ENCODE measurements around the gene TDRD7.

Gene TDRD7, protein sequence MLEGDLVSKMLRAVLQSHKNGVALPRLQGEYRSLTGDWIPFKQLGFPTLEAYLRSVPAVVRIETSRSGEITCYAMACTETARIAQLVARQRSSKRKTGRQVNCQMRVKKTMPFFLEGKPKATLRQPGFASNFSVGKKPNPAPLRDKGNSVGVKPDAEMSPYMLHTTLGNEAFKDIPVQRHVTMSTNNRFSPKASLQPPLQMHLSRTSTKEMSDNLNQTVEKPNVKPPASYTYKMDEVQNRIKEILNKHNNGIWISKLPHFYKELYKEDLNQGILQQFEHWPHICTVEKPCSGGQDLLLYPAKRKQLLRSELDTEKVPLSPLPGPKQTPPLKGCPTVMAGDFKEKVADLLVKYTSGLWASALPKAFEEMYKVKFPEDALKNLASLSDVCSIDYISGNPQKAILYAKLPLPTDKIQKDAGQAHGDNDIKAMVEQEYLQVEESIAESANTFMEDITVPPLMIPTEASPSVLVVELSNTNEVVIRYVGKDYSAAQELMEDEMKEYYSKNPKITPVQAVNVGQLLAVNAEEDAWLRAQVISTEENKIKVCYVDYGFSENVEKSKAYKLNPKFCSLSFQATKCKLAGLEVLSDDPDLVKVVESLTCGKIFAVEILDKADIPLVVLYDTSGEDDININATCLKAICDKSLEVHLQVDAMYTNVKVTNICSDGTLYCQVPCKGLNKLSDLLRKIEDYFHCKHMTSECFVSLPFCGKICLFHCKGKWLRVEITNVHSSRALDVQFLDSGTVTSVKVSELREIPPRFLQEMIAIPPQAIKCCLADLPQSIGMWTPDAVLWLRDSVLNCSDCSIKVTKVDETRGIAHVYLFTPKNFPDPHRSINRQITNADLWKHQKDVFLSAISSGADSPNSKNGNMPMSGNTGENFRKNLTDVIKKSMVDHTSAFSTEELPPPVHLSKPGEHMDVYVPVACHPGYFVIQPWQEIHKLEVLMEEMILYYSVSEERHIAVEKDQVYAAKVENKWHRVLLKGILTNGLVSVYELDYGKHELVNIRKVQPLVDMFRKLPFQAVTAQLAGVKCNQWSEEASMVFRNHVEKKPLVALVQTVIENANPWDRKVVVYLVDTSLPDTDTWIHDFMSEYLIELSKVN

DNA sequence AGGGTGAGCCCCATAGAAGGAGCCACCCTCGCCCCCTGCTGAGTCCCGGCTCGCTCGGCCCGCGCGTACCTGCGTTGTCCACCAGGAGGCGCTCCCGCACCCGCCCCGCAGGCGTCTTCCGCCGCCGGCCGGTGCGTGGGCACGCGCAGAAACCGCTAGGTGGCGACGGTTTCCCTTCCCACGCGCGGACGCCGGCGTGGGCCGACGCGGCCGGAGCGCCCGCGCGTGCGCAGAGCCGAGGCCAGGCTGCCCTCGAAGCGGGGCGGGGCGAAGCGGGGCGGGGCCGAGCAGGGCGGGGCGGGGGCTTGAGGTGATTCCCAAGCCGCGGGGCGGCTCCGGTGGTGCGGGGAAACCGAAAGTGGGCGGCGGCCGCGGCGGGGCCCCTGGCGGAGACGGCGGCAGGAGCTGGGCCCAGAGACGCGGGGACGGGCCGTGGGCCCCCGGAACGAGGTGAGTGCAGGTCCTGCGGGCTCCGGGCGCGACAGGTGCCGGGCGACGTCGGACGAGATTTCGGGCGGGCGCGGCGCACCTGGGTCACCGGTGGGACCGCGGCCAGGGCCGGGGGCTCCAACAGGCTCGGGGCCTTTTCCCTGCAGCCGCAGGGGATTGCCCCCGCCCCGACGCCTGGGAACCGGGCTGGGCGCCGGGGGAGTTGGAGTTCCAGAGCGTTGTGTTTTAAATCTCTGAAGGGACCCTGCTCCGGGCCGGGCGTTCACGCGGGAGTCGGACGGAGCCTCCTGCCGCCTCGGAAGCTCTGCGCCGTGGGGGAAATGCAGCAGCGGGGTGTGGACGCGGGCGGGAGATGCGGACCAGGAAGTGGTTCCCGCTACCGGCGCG, at the start of gene TDRD7:
Gene TDRD7, plus strand, starts transcription at position 308 of the 837 bp plus-strand sequence. CDS start 16,370 bp downstream, outside the sequence.
- DNase-seq = peak; percentile 83

DNA sequence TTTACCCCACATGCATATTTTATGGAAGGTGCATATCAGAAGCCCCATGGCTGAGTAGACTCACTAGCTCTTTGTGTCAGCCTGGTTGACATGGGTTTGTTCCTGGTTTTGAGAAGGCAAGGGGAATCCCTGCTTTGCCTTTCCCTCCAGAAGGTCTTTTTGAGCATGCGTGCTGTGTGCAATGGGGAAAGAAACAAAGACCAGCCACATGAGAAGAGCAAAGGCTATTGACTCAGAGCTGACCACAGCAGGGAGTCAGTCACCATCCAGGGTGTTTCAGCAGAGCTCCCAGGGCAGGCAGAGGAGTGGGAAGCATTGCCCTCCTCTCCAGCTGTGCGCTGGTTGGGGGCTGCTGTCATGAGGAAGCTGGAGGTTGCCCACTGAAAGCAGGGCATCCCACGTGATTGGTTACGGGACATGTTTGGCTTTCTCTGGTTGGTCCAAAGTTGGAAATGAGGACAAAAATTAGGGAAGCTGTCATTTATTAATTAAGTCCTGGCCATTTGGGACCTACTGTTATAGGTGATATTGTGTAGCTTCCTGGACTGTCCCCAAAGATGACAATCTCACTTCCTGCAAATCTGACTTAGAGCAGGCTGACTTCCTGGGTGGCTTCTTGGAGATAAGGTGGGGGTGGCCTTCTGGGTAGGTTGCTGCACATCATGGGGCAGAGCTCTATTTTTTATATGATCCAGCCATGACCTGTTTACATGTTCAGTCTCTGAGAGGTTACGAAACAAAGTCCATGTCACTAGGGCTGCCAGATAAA, 48.9 kb upstream of the TDRD7 start:
- no peak for DNase-seq

DNA sequence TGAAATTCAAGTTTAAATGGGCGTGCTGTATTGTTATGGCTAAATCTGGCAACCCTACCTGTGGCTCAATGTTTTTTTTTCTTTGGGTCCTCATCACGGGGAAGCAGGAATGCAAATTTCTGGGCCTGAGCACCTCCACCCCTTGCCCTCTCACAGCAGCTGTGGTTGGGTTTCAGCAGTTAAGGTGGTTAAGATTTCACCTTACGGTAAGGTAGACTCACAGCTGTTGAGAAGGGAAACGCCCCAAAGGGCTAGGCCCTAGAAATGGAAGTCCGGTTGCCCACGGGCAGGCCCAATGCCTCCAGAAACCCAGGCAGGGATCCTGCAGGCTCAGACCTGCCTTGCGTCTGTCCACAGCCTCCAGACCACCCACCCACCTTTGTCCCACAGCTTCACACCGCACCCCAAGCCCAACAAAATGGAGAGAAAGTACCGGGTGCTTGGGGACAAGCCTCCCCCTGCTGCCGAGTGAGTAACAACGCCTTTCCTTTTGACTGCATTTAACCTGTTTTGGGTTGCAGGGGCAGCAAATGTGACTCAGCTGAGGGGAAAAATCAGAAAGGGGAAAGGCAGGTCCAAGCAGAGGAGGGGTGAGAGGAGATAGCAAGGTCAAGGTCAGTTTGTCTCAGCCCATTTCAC, 48.1 kb upstream of the TDRD7 start:
- no peak for DNase-seq

DNA sequence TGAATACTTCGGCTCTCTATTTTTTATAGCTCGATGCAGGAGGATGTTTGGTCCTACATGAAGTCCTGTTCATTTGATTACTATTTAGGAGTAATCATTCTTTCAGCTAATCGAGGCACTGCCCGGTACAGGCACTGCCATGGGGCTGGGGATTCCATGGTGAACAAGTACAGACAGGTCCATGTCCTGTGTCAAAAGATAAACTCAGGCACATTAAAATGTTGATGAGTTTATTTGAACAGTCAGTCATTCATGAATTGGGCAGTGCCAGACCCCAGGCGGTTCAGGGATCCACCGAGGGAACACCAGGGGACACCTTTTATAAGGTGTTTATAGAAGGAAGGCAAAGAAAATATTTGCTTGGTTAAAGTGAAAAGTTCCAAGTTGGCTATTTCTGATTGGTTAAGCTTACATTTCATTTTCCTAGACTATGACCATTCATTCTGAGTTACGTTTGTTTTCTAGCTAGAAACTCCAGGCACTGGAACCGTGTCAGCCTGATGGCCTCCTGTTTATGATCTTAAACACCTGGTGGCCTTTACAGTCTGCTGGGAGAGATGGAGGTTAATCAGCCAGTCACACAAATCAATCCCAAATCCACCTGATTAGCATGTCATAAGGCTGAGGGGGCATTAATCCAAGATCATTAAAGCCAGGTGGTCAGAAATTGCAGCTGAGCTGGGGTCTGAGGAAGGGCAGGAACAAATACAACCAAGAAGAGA, 47.0 kb upstream of the TDRD7 start:
- no peak for DNase-seq

DNA sequence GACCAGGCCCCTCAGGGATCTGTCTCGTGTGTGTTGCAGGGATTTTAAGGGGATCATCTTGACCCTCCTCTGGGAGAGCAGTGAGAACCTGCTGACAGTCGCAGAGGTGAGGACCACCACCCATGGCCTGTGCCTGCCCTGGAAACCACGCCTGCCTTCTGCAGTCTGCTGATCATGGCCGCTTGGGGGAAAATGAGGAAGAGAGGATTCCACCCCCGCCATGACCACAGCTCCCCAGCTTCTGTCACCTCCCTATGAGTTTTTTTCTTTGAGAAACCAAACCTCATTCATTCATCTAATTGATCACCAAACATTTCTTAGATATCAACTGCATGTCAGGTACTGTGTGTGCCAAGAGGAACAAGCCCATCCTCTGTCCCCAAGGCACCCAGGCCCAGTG, 46.3 kb upstream of the TDRD7 start:
- DNase-seq = no peak

DNA sequence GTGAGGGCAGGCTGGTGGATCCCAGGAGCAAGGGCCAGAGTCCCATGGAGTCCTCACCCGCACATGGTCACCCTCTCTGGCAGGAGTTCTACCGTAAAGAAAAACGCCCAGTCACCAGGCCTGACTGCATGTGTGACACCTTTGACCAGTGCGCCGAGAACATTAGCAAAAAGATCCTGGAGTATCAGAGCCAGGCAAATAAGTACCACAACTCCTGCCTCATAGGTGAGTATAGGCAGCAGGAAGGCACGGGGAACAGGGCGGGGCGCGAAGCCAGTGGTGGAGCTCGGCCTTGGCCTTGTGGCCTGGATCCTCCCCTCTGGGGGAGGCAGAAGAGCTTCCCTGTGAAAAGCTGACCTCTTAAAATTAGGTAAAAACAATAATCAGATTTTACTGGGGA, 45.4 kb upstream of the TDRD7 start:
- DNase-seq = no peak

DNA sequence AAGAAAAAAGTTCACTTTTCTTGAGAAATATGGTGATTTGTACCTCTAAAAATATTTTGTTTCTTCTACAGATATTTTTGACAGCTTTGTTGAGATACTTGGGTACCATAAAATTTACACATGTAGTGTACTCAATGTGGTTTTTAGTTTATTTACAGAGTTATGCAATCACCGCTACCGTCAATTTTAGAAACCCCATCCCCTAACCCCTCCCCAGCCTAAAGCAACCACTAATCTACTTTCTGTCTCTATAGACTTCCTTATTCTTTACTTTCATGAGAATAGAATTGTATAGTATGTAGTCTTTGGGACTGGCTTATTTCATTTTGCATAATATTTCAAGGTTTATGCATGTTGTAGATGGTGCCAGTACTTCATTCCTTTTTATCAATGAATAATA, 45.0 kb upstream of the TDRD7 start:
- no peak for DNase-seq

DNA sequence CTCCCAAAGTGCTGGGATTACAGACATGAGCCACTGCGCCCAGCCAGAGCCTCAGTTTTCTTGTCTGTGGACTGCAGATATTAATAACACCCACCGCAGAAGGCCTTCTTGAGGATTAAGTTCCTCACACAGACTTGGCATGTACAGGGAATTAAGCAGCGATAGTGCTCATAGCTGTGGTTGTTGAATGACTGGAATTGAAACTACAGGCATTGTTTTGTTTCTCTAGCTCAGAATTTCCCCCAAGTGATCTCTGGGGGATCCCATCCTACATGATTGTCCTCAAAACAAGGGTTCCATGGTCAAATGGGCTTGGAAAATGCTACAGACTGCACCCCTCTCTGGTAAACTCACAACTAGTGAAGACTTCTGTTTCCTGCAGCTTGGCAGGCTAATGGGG, 44.2 kb upstream of the TDRD7 start:
- DNase-seq = no peak

DNA sequence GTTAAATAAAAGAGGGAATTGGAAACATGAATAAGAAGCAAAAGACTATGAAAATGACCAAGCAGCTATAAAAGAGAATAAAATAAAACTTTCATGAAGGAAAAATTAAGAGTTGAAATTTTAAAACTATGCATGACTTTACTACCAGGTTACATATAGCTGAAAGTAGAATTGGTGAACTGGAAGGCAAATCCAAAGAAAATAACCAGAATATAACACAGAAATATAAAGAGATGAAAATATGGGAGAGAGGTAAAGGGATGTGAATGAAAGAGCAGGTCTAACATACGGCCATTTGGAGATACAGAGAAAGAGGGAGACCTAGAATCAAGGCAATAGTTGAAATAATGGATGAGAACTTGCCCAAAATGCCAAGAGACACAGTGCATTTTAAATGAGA, 42.9 kb upstream of the TDRD7 start:
- no peak for DNase-seq

DNA sequence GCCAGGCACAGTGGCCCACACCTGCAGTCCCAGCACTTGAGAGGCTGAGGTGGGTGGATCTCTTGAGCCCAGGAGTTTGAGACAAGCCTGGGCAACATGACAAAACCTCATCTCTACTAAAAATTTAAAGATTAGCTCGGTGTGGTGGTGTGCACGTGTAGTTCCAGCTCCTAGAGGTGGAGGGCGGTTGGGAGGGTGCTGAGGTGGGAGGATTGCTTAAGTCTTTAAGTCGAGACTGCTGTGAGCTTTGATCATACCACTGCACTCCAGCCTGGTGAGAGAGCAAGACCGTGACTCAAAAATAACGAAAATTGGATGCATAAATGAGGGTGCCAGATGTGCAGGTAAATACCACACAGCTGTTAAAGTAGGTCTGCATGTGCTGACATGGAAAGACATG, 39.3 kb upstream of the TDRD7 start:
- no peak for DNase-seq

DNA sequence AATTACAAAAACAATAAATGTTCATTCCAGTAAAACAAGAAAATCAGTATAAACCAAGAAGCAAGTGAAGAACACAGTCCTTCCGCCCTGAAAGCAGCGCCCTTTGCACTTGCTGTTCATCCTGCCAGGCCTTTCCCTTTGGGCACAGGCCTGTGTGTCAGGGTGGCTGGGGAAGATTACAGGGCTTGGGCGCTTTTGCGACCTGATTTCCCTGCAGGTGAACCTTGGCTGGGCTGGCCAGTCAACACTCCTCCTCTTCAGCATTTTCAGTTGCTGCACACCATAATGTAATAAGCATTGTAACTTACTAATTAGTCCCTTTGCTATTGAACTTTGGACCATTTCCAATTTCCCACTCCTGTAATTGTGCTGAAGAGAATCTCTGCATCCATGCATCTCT, 38.6 kb upstream of the TDRD7 start:
- no peak for DNase-seq

DNA sequence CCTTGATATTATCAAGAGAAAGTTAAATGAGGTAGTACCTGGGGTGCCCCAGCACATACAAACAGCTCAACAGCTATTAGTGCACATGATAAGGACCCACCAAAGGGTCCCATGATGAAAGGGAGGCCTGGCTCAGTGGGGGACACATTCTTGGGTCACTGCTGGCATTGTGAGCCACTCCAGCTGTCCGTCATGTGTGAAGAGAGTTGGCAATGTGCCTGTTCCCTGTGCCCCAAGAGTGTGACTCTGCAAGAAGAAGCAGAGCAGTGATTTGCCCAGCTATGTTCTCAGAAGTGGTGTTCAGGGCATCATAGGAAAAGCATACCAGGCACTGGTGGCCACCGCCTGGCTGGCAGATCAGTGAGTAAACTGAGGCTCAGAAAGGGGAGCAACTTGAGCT, 37.1 kb upstream of the TDRD7 start:
- no peak for DNase-seq

DNA sequence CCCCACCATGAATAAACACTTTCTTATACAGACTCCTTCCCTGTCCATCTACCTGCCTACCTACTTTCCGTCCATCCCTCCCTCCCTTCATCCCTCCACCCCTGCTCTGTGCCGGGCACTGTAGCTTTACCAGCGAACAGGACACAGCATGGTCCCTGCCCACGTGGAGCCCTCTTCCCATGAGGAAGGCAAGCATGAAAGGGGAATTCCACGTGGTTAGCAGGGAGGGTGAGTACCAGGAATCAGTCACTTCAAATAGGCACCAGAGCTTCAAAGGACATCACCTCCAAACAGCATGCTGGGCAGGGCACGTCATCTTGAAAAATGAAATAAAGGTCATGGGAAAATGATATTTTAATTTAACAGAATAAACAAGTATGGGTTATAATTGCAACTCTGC, 35.0 kb upstream of the TDRD7 start:
- no peak for DNase-seq

DNA sequence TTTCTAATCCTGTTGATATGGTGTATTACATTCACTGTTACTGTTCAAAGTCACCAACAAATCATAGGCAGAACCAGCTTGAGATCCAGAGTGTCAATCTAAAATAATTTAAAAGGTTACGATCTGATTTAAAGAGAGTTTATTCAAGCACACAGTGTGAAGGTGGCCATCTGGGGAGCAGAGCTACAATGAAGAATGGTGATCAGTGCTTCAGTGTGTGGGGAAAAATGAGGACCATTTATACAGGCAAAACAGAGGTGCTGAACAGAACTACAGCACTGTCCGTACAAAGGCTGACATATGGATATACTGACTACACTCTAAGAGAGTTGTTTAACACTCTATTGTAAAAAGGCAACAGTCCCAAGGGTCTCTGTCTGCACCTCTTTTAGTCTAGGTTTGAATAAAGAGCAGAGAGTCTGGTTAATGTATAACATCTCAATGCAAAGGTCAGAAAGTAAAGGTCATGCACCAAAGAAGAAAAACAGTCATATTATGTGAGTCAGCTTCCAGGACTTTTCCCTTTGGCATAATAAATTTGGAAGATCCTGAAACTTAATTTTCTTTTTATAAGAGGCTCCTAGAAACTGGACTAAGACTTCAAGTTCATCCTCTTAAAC, 29.7 kb upstream of the TDRD7 start:
- peak; percentile 13 for DNase-seq

DNA sequence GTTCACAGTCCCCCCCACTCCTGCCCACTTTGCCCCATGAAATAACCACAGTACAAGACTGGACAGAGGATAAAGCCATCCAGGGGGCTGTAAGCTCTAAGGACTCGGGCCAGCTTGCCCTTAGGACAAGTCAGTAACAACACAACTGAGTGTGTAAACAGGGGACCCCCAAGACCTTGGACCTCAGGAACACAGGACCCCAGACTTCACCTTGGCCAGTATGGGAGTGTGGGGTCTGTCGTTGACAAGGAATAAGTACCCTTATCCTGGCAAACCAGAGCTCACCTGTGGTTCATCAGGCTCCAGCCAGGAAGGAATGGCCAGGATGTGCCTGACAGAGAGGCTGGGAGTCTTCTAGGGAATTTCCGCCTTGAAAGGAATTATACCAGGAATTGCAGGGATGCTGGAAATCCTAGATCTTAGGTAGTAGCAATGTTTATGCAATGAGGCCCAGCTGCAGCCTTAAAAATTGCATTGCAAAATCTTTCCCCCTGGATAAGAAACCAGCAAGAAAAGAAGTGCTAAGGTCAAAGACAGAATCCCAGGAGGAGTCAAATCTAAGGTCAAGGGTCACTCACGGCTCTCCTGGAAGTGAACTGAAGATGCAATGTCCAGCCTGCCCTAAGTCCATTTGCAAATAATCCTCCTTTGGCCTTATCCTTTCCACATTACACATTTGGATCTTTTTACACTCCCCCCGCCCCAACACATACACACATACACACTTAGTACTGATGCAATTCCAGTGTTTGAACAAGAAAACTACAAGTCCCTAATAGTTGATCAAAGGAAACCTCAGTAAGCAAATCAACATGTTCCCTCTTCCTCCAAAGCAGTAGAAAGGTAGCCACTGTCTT, 27.3 kb upstream of the TDRD7 start:
- no peak for DNase-seq

DNA sequence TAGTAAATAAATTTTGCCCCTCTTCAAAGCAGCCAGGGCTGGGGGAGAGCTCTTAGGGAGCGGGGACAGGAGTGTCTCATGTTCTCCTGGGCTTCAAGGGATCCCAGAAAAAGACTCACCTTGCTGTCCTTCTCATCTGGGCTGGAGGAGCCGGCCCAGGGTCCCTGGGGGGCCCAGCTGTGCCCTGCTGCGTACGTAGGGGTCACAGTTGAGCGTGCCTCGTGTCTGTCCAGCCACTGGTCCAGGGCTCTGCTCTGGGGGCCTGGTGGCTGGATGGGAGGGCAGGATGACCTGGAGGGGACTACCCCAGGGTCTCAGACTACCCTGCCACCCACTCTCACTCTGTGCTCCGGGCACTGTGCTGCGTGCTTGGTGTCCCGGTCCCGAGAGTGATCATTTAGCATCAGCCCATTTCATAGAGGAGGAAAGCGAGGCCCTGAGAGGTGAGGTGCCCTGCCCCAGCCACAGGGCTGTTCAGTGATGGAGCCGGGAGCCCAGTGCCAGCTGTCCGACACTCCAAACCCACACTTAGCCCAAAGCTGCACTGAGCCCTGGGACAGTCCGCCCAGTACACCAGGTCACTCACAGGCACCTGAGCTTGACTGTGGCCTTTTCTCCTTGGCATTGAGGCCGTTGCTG, 26.2 kb upstream of the TDRD7 start:
- DNase-seq = no peak

DNA sequence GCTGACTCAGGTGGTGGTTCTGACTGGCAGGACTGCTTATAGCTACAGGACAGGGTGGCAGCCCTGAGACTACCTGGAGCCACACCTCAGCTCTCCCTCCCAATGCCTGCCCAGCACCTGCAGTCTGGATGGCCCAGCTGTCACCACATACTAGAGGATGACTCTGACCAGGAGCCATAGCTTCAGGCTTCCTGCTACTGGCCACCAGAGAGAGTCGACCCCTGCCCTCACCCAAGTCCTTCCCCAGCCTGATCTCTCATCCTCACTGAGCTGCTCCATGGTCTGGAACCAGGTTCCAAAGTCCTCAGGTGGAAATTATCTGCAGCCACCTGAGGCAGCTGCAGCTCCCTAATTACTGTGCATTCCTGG, 25.6 kb upstream of the TDRD7 start:
- no peak for DNase-seq

DNA sequence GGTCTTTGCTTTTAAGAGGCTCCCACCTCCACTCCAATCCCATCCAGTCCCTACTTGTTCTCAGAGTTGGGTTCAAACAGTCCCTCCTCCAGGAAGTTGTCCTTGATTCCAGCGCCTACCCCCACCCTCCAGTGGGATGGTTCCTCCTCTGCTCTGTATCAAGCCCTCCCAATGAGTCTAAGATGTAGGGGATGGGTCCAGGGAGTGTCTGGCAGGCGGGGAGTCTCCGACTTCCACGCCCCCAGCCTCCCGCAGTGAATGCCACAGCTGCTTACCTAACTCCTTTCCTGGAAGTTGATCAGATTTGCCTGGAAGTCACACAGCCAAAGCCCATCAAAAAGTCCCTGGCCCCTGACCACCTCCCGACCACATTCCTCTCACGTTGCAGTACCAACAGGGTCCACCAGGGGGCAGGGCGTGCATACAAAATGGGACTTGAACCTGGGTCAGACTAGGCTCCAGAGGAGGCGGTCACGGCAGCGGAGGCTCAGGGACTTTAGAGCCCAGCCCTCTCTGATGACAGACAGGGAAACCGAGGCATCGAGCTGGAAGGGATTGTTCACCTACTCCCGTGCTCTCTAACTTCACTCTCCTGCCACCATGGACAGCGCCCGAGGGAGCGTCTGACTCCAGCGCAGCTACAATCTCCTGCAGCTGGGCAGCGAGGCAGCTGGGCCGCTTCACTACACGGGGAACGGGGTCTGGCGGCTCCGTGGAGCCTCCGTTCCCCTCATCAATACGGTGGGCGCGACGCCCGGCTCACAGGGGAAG, 25.0 kb upstream of the TDRD7 start:
- DNase-seq = peak; percentile 50
